GM13977 (cell line): ENCODE measurements around the gene SERPINE2.

Source experiments
- DNase-seq: peaks from one replicate; pipeline ENCODE4 v3.0.0; 2012; ENCODE audit warnings: low spot score
- CTCF ChIP-seq: IDR thresholded peaks from 2 replicates; pipeline ENCODE4 v1.5.1; 2012; ENCODE audit warnings: mild to moderate bottlenecking, control low read depth; ENCODE audit not compliant: insufficient read depth; ENCODE audit errors: extremely low read depth, missing control alignments
- in situ Hi-C: fragments of 300-500 bp; cut with MboI; formaldehyde crosslinking; loops from one replicate; pipeline ENCODE4 v1.12.0; 2022; ENCODE audit warnings: low sequenced_read_pairs, low pct_unique_long_range_greater_than_20kb, mixed read lengths, inconsistent platforms; ENCODE audit not compliant: unreplicated experiment

SERPINE2 gene, protein sequence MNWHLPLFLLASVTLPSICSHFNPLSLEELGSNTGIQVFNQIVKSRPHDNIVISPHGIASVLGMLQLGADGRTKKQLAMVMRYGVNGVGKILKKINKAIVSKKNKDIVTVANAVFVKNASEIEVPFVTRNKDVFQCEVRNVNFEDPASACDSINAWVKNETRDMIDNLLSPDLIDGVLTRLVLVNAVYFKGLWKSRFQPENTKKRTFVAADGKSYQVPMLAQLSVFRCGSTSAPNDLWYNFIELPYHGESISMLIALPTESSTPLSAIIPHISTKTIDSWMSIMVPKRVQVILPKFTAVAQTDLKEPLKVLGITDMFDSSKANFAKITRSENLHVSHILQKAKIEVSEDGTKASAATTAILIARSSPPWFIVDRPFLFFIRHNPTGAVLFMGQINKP

GRCh38 chr2:224039080-224039769, at the start of gene SERPINE2:
Gene SERPINE2 (minus strand): TSS chr2:224039286. CDS start chr2:224001900, 37,386 bp downstream.
- DNase-seq: peak; percentile 75
- in situ Hi-C loops: no loop called here
- TF ChIP-seq CTCF: peak; percentile 34

GRCh38 chr2:224086226-224086914, 47.3 kb upstream of the SERPINE2 start:
- no peak for DNase-seq
- no peak for TF ChIP-seq CTCF
- in situ Hi-C loops: no loop called here

DNA sequence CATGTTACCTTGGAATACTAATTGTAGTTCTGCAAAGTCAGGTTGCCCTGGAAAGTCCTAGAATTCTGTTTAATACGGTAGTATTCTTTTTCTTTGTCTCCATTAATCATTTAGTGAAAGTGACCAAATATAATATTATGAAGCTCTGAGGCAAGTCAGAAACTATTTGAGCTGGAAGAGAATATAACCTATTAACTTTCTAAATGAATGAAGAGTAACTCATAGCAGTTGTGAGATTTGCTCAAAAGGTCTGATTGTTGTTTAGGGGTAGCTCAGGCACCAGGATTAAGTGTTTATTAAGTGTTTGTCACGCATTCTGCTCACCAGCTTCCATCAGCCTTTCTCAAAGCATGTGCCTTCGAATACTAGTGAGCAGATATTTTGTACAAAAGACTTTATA, 46.7 kb upstream of the SERPINE2 start:
- no peak for DNase-seq
- no peak for TF ChIP-seq CTCF
- in situ Hi-C loops: no loop called here

DNA sequence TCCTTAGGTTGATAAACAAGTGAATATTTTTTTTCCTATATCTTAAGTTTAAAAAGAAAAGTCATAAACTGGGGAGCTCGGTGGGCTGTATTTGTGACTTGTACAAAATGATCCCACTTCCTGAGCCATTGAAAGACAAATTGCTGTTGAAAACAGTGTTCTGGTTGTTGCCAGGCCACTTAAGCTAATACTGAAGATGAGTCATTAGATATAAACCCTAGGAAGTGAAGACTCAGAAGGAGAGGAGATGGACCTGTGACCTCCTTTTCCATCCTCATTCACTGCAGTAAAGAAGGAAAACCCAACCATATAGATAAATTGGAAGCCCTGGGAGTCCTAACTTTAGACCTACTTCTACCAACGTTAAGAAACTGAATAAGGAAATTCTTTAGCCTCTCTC, 46.2 kb upstream of the SERPINE2 start:
- in situ Hi-C loops: no loop called here
- no peak for DNase-seq
- TF ChIP-seq CTCF: no peak

- DNase-seq: no peak
- in situ Hi-C loops: no loop called here
- TF ChIP-seq CTCF: no peak
Observed at GRCh38 chr2:224084266-224084892, 45.3 kb upstream of the SERPINE2 start.

DNA sequence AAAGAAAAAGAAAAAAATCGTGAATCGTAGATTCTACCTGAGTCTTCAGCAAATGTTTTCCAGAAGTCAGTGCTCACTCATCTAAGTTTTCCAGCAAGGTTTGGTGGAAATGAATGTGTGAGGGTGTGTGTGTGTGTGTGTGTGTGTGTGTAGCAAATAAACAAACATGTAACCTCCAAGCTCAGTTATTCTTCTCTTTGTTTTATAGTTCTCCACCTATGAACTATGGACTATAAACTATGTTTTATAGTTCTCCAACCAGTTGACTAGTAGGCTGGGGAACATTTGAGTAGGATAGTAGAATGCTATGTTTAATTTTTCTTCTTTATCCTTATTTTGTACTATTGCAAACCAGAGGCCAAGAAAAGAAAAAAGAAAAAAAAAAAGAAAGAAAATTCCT, 44.6 kb upstream of the SERPINE2 start:
- no peak for DNase-seq

More for the DNA sequence above, 44.6 kb upstream of the SERPINE2 start:
- no peak for TF ChIP-seq CTCF
- in situ Hi-C loops: no loop called here
